ENCODE measurements around the gene JUN. TPM values are rescaled to one million over a fixed set of nuclear protein-coding genes. Genes with fewer than 3 reads are reported as not detected.
A peak's percentile ranks its signal among the peaks of the same experiment; 100 is the strongest.

The JUN gene
- total RNA-seq, 1 donor from 2014 or later, result 68.5 TPM

DNA sequence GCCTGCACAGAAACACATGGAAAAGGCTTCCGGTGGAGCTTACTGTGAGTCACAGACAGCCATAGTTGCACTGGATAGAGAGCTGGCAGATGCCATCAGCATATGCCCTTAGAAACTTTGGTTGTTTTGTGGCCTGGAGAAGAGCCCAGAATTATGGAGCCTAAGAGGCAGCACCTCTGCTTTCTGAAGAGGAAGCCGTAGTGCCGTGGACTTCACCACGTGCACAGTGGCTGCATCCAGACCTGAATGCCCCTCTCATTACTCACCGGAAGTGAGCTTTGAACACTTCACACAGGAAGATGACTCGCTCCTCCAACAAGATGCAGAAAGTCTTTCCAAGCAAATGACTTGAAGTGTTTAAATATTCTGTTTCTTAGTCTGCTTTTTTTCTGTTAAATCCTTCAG lies 28.4 kb downstream of the JUN start:
- peak; percentile 48 for DNase-seq (ENCODE audit: low spot score)
- H3K27ac Mint-ChIP-seq, result peak overlapping the region; percentile 88
- peaks cover 14% of the 10 kb centered on the region for H3K9me3 Mint-ChIP-seq
- peaks cover 61% of the 10 kb centered on the region for H3K4me1 Mint-ChIP-seq (ENCODE audit: low read depth)
- peaks cover 15% of the 10 kb centered on the region for H3K36me3 Mint-ChIP-seq (ENCODE audit: low read depth)
- H3K4me3 Mint-ChIP-seq, result peak overlapping the region; percentile 59
- H3K27me3 Mint-ChIP-seq (ENCODE audit: insufficient read depth), result no peaks in the 10 kb centered on the region
- intact Hi-C loops (cut with micrococcal nuclease), result loop anchor here (1.0 kb wide), 3 partner anchors 9 to 61 kb away; partner anchors contain the start of gene JUN

DNA sequence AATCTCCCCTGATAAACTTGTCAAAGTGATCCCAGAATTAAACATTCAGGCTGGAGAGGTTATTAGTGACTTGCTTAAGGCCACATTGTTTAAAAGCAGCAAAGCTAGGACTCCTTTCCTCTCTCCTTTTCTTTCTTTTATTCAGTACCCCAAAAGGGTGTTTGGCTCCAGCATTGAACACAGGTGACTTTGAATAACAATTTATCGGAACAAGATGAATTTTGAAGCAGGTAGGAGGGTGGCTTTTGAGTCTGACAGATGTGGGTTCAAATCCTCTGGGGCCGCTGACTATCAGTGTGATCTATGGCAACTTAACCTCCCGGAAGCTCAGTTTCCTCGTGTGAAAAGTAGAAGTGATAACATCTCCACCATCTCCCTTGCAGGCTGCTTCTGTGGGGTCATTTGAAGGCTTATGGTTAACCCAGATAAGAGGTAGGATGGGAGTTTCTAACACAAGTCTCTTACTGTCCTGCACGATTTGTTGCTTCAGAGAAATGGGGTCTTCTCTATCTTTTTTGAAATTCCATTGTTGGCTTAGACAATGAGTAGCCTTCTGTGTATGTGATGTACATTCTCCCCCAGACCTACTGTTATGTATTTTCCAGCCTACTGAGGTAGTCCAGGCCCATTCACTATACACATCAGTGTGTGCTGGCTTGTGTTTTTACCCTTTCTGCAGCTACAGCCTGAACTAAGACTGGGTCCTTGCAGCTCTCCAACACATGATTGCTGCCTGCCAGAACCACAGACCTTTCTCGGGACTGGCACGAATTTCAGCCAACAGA lies 29.0 kb downstream of the JUN start:
- intact Hi-C loops (cut with micrococcal nuclease), result loop anchor here (1.0 kb wide), 3 partner anchors 9 to 61 kb away; partner anchors contain the start of gene JUN
- Mint-ChIP-seq H3K4me1 (ENCODE audit: low read depth) (peaks cover 62% of the 10 kb centered on the region), H3K27ac (peak overlapping the region; percentile 88), H3K4me3 (peak overlapping the region; percentile 59), H3K9me3 (peaks cover 14% of the 10 kb centered on the region), H3K36me3 (ENCODE audit: low read depth) (peaks cover 15% of the 10 kb centered on the region), H3K27me3 (ENCODE audit: insufficient read depth) (no peaks in the 10 kb centered on the region)
- DNase-seq (ENCODE audit: low spot score), result peak; percentile 31

DNA sequence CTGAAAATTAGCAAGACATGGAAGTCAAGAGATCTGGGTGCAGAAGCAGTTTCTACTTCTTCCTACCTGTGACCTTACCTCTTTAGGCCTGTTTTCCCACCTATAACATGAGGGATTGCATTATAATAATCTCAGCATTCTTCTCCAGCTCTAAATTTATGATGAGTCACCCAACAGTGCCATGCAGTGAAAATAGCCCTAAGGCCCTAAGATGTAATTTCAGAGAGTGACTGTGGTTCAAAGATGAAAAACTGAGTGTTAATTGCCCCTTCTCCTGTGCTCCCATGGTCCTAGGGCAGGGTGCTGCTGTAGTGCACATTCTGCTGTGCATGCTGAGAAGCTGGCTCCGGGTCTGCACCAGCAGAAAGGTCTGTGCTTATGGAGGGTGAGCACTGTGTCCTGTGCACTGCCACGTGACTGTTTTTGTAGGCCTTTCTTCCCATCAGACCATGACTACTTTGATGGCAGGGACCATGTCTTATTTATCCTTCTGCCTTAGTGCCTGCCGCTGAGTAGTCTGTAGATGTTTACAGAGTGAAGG lies 29.7 kb downstream of the JUN start:
- H3K4me1 Mint-ChIP-seq (ENCODE audit: low read depth), result peaks cover 66% of the 10 kb centered on the region
- no peak overlapping the region for H3K4me3 Mint-ChIP-seq
- intact Hi-C loops (cut with micrococcal nuclease), result no loop called here
- peaks cover 15% of the 10 kb centered on the region for H3K36me3 Mint-ChIP-seq (ENCODE audit: low read depth)
- H3K9me3 Mint-ChIP-seq, result peaks cover 14% of the 10 kb centered on the region
- no peak for DNase-seq (ENCODE audit: low spot score)
- peak overlapping the region; percentile 88 for H3K27ac Mint-ChIP-seq
- no peaks in the 10 kb centered on the region for H3K27me3 Mint-ChIP-seq (ENCODE audit: insufficient read depth)

DNA sequence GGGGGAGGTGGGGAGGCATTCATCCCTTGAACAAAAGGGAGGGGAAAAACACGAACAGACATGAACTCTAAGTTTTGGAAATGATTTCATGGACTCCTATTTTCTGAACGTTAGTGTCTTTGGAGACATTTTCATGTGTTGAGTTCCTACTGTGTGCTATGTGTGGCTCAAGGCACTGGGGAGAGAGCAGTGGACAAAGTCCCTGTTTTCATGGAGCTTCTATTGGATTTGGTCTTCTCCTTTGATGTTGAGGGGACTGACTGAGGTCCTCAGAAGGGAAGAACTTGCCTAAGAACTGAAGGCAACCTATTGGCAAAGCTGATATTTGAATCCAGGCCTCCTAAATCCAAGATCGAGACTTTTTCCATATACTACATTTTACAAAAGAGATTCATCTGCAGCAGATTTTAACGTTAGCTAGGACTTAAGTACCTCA lies 30.4 kb downstream of the JUN start:
- peaks cover 12% of the 10 kb centered on the region for H3K36me3 Mint-ChIP-seq (ENCODE audit: low read depth)
- no peak overlapping the region for H3K27ac Mint-ChIP-seq
- intact Hi-C loops (cut with micrococcal nuclease), result no loop called here
- no peaks in the 10 kb centered on the region for H3K27me3 Mint-ChIP-seq (ENCODE audit: insufficient read depth)
- no peak for DNase-seq (ENCODE audit: low spot score)
- no peak overlapping the region for H3K4me3 Mint-ChIP-seq
- peaks cover 68% of the 10 kb centered on the region for H3K4me1 Mint-ChIP-seq (ENCODE audit: low read depth)
- peaks cover 14% of the 10 kb centered on the region for H3K9me3 Mint-ChIP-seq

DNA sequence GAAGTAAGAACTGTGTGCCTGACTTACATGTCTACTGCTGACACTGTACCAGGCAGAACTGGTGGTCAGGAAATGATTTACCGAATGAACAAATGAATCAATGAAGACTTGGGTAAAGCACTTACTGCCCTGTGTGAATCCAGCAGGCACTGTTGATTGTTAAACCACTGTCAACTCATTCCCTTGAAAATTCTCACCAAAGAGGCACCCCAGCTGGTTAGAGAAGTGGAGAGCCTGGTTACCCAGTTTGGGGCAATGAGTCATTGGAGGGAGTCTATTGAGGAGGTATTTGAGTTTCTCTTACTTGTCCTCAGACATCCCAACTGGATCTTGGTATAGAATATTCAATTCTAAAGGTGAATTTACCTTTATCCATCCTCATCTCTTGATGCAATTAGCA lies 34.2 kb downstream of the JUN start:
- no peak overlapping the region for H3K27ac Mint-ChIP-seq
- no peak overlapping the region for H3K4me3 Mint-ChIP-seq
- peaks cover 14% of the 10 kb centered on the region for H3K9me3 Mint-ChIP-seq
- intact Hi-C loops (cut with micrococcal nuclease), result no loop called here
- H3K27me3 Mint-ChIP-seq (ENCODE audit: insufficient read depth), result no peaks in the 10 kb centered on the region
- H3K4me1 Mint-ChIP-seq (ENCODE audit: low read depth), result peaks cover 44% of the 10 kb centered on the region
- DNase-seq (ENCODE audit: low spot score), result no peak
- H3K36me3 Mint-ChIP-seq (ENCODE audit: low read depth), result peaks cover 8% of the 10 kb centered on the region

GRCh38 chr1:58748666-58749065 lies 35.2 kb downstream of the JUN start:
- intact Hi-C loops (cut with micrococcal nuclease), result no loop called here
- Mint-ChIP-seq H3K4me3 (no peak overlapping the region), H3K36me3 (ENCODE audit: low read depth) (peaks cover 9% of the 10 kb centered on the region), H3K27ac (no peak overlapping the region), H3K4me1 (ENCODE audit: low read depth) (peaks cover 35% of the 10 kb centered on the region), H3K27me3 (ENCODE audit: insufficient read depth) (peaks cover 5% of the 10 kb centered on the region), H3K9me3 (peaks cover 7% of the 10 kb centered on the region)
- DNase-seq (ENCODE audit: low spot score), result no peak

- intact Hi-C loops (cut with micrococcal nuclease), result no loop called here
- H3K4me1 Mint-ChIP-seq (ENCODE audit: low read depth), result peaks cover 18% of the 10 kb centered on the region
- H3K36me3 Mint-ChIP-seq (ENCODE audit: low read depth), result peaks cover 9% of the 10 kb centered on the region
- no peak overlapping the region for H3K27ac Mint-ChIP-seq
- no peak overlapping the region for H3K4me3 Mint-ChIP-seq
- H3K27me3 Mint-ChIP-seq (ENCODE audit: insufficient read depth), result peaks cover 5% of the 10 kb centered on the region
- DNase-seq (ENCODE audit: low spot score), result no peak
- H3K9me3 Mint-ChIP-seq, result peaks cover 7% of the 10 kb centered on the region
These were observed 37.1 kb downstream of the JUN start for GRCh38 chr1:58746757-58747156.

GRCh38 chr1:58746182-58746581 lies 37.7 kb downstream of the JUN start:
- Mint-ChIP-seq H3K27me3 (ENCODE audit: insufficient read depth) (peaks cover 5% of the 10 kb centered on the region), H3K27ac (no peak overlapping the region), H3K36me3 (ENCODE audit: low read depth) (peaks cover 9% of the 10 kb centered on the region), H3K4me1 (ENCODE audit: low read depth) (peaks cover 17% of the 10 kb centered on the region), H3K9me3 (peaks cover 7% of the 10 kb centered on the region), H3K4me3 (no peak overlapping the region)
- no peak for DNase-seq (ENCODE audit: low spot score)
- intact Hi-C loops (cut with micrococcal nuclease), result no loop called here

- Mint-ChIP-seq H3K36me3 (ENCODE audit: low read depth) (peaks cover 4% of the 10 kb centered on the region), H3K9me3 (peaks cover 2% of the 10 kb centered on the region), H3K4me1 (ENCODE audit: low read depth) (peaks cover 12% of the 10 kb centered on the region), H3K27ac (no peak overlapping the region), H3K4me3 (no peak overlapping the region), H3K27me3 (ENCODE audit: insufficient read depth) (peaks cover 5% of the 10 kb centered on the region)
- intact Hi-C loops (cut with micrococcal nuclease), result no loop called here
- no peak for DNase-seq (ENCODE audit: low spot score)
These were observed 38.2 kb downstream of the JUN start for GRCh38 chr1:58745666-58746065.

DNA sequence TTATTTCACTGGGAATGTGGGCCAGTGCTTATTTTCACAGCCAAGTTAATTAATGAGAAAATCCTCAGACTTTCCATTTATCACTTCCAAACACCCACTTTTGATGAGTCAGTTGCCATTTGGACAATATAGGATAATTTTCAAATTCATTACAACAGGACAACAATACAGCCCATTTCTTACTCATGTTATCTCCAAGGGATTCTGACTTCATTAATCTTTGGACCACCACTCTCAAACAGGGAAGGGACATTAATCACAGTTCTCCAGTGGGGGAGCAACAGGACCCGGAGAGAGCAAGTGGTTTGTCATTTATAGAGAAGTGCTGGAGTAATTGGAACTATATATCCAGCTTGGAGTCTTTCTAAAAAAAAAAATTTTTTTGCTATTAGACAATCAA lies 38.7 kb downstream of the JUN start:
- Mint-ChIP-seq H3K9me3 (no peaks in the 10 kb centered on the region), H3K27me3 (ENCODE audit: insufficient read depth) (peaks cover 5% of the 10 kb centered on the region), H3K36me3 (ENCODE audit: low read depth) (peaks cover 2% of the 10 kb centered on the region), H3K27ac (no peak overlapping the region), H3K4me1 (ENCODE audit: low read depth) (peaks cover 14% of the 10 kb centered on the region), H3K4me3 (no peak overlapping the region)
- intact Hi-C loops (cut with micrococcal nuclease), result no loop called here
- no peak for DNase-seq (ENCODE audit: low spot score)

DNA sequence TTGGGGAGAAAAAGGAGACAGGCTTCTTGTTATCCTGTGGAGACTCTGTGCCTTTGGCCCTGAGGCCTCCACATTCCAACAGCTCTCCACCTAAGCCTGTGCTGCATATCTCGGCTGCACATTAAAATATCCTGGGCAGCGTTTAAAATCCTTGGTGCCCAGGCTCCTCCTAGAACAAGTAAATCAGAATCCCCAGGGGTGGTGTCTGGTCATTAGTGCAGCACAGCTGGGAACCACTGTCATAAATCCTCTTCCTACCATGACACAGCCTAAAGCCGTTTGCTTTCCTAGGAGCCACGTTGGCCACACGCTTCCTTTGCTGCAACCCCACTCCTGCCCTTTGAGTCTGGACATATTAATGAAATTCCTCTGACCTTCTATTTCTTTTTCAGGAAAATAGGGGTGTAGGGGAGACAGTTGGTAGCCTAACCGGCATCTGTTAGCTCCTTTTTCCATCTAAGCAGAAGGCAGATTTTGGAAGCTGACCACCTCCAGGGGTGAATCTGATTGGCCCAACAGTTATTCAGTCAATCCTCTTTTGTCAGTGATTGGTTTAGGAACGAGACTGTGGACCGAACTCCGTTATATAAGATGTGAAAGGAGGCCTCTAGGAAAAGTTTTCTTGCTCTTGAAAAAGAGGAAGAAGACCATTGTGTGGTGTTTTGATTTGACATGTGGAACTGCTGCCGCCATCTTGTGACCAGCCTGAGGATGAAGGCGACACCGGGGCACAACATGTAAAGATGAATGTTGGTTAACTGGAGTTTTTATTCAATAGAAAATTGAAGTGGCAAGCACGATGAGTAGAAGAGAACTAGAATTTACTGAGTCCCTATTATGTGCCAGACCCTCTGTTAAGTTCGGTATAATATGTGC lies 41.9 kb downstream of the JUN start:
- Mint-ChIP-seq H3K36me3 (ENCODE audit: low read depth) (peaks cover 2% of the 10 kb centered on the region), H3K27ac (no peak overlapping the region), H3K9me3 (no peaks in the 10 kb centered on the region), H3K27me3 (ENCODE audit: insufficient read depth) (peaks cover 7% of the 10 kb centered on the region), H3K4me3 (no peak overlapping the region), H3K4me1 (ENCODE audit: low read depth) (peaks cover 16% of the 10 kb centered on the region)
- intact Hi-C loops (cut with micrococcal nuclease), result loop anchor here (2.0 to 5.0 kb wide), 2 partner anchors 555 to 1205 kb away; partner anchors contain the start of gene FGGY
- DNase-seq (ENCODE audit: low spot score), result no peak

DNA sequence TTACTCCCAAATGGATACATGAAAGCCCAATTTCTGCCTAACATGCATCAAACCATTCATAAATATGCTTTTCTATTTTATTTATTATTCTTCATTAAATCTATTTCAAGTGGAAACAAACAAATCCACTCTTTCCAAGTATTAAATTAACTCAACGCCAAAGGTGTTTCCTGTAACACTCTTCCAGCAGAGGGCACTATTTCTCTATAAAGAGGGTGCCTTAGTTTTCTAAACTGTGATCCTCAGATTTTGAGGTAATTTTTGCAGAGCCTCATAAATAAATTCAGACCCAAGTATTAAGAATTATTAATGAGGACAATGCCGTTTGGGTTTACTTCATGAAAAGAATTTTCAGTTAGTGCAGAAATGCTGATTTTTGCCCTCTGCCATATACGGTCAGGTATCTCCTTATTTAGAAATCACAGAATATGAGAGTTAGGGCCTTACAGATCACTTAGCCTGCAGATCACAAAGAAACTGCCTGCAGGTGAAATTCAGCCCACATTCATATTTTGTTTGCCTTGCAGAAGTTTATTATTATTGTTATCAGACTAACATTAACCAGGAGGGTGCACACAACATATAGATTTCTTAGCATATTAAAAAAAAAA lies 43.9 kb downstream of the JUN start:
- Mint-ChIP-seq H3K27ac (no peak overlapping the region), H3K36me3 (ENCODE audit: low read depth) (peaks cover 2% of the 10 kb centered on the region), H3K9me3 (no peaks in the 10 kb centered on the region), H3K27me3 (ENCODE audit: insufficient read depth) (peaks cover 7% of the 10 kb centered on the region), H3K4me1 (ENCODE audit: low read depth) (peaks cover 18% of the 10 kb centered on the region), H3K4me3 (no peak overlapping the region)
- DNase-seq (ENCODE audit: low spot score), result no peak
- intact Hi-C loops (cut with micrococcal nuclease), result loop anchor here (1.0 to 5.0 kb wide), 6 partner anchors 29 to 1207 kb away; partner anchors contain the start of gene FGGY

All from activated T-helper 1 cell treated with anti-CD3 and anti-CD28 coated beads, Interleukin-12 subunit alpha, Interleukin-12 subunit beta, Interleukin-2, Interleukin-4 antibody, amounts not matched to agents 30 ng/mL and 10 ng/mL and 1 ng/mL, durations not matched to agents 14 hours and 24 hours and 36 hours (primary cell).